ENCODE results near the gene C5orf58. TPM values are rescaled to one million over a fixed set of nuclear protein-coding genes. Genes with fewer than 3 reads are reported as not detected.
"Not testable (repeated sequence)": the region's sequence is repeated elsewhere in the genome, so short reads cannot be mapped to it uniquely, and the experiment has no call there.

C5orf58 gene
- total and polyA plus RNA-seq, 2 donors, result 0.70 TPM; not detected in 1

- no peaks in the 10 kb centered on the region for H3K36me3 ChIP-seq (ENCODE audit: insufficient read depth)
- WGBS, result 98% methylated on average over 18 of the region's 18 CpGs
- DNase-seq (ENCODE audit: extremely low spot score), result no peak
- H3K27ac ChIP-seq (ENCODE audit: low read depth), result no peak overlapping the region
- H3K4me1 ChIP-seq (ENCODE audit: insufficient read depth), result no peaks in the 10 kb centered on the region
- H3K4me3 ChIP-seq (ENCODE audit: low read depth, low read length), result no peak overlapping the region
Observed at GRCh38 chr5:170233358-170233892, 640 bp downstream of the C5orf58 start.

- no peak for DNase-seq (ENCODE audit: extremely low spot score)
- no peaks in the 10 kb centered on the region for H3K36me3 ChIP-seq (ENCODE audit: insufficient read depth)
- H3K4me1 ChIP-seq (ENCODE audit: insufficient read depth), result no peaks in the 10 kb centered on the region
- no peak overlapping the region for H3K27ac ChIP-seq (ENCODE audit: low read depth)
- no peak overlapping the region for H3K4me3 ChIP-seq (ENCODE audit: low read depth, low read length)
- 81% methylated on average over 3 of the region's 3 CpGs for WGBS
Observed at GRCh38 chr5:170235876-170236864, 3.4 kb downstream of the C5orf58 start.

GRCh38 chr5:170238456-170239196, 5.8 kb downstream of the C5orf58 start:
- H3K27ac ChIP-seq (ENCODE audit: low read depth), result no peak overlapping the region
- 21% methylated on average over 1 of the region's 1 CpG for WGBS
- H3K36me3 ChIP-seq (ENCODE audit: insufficient read depth), result no peaks in the 10 kb centered on the region
- no peak for DNase-seq (ENCODE audit: extremely low spot score)
- no peaks in the 10 kb centered on the region for H3K4me1 ChIP-seq (ENCODE audit: insufficient read depth)
- no peak overlapping the region for H3K4me3 ChIP-seq (ENCODE audit: low read depth, low read length)

- H3K4me1 ChIP-seq (ENCODE audit: insufficient read depth); H3K4me3 ChIP-seq (ENCODE audit: low read depth, low read length); H3K27ac ChIP-seq (ENCODE audit: low read depth); DNase-seq (ENCODE audit: extremely low spot score); H3K36me3 ChIP-seq (ENCODE audit: insufficient read depth): not testable (repeated sequence)
- 93% methylated on average over 18 of the region's 23 CpGs for WGBS
Observed at GRCh38 chr5:170245436-170245835, 12.7 kb downstream of the C5orf58 start.

GRCh38 chr5:170246126-170246870, 13.5 kb downstream of the C5orf58 start:
- no peak for DNase-seq (ENCODE audit: extremely low spot score)
- Histone ChIP-seq H3K27ac (ENCODE audit: low read depth) (no peak overlapping the region), H3K36me3 (ENCODE audit: insufficient read depth) (no peaks in the 10 kb centered on the region), H3K4me1 (ENCODE audit: insufficient read depth) (no peaks in the 10 kb centered on the region), H3K4me3 (ENCODE audit: low read depth, low read length) (no peak overlapping the region)
- 64% methylated on average over 4 of the region's 4 CpGs for WGBS

GRCh38 chr5:170247363-170247762, 14.6 kb downstream of the C5orf58 start:
- 51% methylated on average over 2 of the region's 2 CpGs for WGBS
- Histone ChIP-seq H3K4me3 (ENCODE audit: low read depth, low read length) (no peak overlapping the region), H3K36me3 (ENCODE audit: insufficient read depth) (no peaks in the 10 kb centered on the region), H3K4me1 (ENCODE audit: insufficient read depth) (no peaks in the 10 kb centered on the region), H3K27ac (ENCODE audit: low read depth) (no peak overlapping the region)
- DNase-seq (ENCODE audit: extremely low spot score), result no peak

GRCh38 chr5:170248172-170248930, 15.6 kb downstream of the C5orf58 start:
- peaks cover 2% of the 10 kb centered on the region for H3K4me1 ChIP-seq (ENCODE audit: insufficient read depth)
- no peak for DNase-seq (ENCODE audit: extremely low spot score)
- WGBS, result 80% methylated on average over 6 of the region's 6 CpGs

GRCh38 chr5:170248931-170249227, 16.1 kb downstream of the C5orf58 start:
- DNase-seq (ENCODE audit: extremely low spot score); H3K4me3 ChIP-seq (ENCODE audit: low read depth, low read length); H3K4me1 ChIP-seq (ENCODE audit: insufficient read depth); H3K27ac ChIP-seq (ENCODE audit: low read depth); H3K36me3 ChIP-seq (ENCODE audit: insufficient read depth): not testable (repeated sequence)
- 93% methylated on average over 4 of the region's 4 CpGs for WGBS

More at GRCh38 chr5:170248172-170248930, 15.6 kb downstream of the C5orf58 start:
- Histone ChIP-seq H3K4me3 (ENCODE audit: low read depth, low read length) (no peak overlapping the region), H3K36me3 (ENCODE audit: insufficient read depth) (no peaks in the 10 kb centered on the region), H3K27ac (ENCODE audit: low read depth) (no peak overlapping the region)

- no peak for DNase-seq (ENCODE audit: extremely low spot score)
- no peak overlapping the region for H3K4me3 ChIP-seq (ENCODE audit: low read depth, low read length)
- no peaks in the 10 kb centered on the region for H3K36me3 ChIP-seq (ENCODE audit: insufficient read depth)
- H3K4me1 ChIP-seq (ENCODE audit: insufficient read depth), result peaks cover 2% of the 10 kb centered on the region
- WGBS, result 88% methylated on average over 4 of the region's 4 CpGs
- no peak overlapping the region for H3K27ac ChIP-seq (ENCODE audit: low read depth)
Observed at GRCh38 chr5:170249355-170249754, 16.6 kb downstream of the C5orf58 start.

GRCh38 chr5:170250810-170251317, 18.1 kb downstream of the C5orf58 start:
- DNase-seq (ENCODE audit: extremely low spot score), result no peak
- no peak overlapping the region for H3K27ac ChIP-seq (ENCODE audit: low read depth)

GRCh38 chr5:170251462-170251861, 18.7 kb downstream of the C5orf58 start:
- 91% methylated on average over 2 of the region's 2 CpGs for whole genome bisulfite sequencing
- no peak for DNase-seq (ENCODE audit: extremely low spot score)
- Histone ChIP-seq H3K36me3 (ENCODE audit: insufficient read depth) (no peaks in the 10 kb centered on the region), H3K4me1 (ENCODE audit: insufficient read depth) (peaks cover 2% of the 10 kb centered on the region), H3K27ac (ENCODE audit: low read depth) (no peak overlapping the region), H3K4me3 (ENCODE audit: low read depth, low read length) (no peak overlapping the region)

More at GRCh38 chr5:170250810-170251317, 18.1 kb downstream of the C5orf58 start:
- H3K36me3 ChIP-seq (ENCODE audit: insufficient read depth), result no peaks in the 10 kb centered on the region
- H3K4me1 ChIP-seq (ENCODE audit: insufficient read depth), result peaks cover 2% of the 10 kb centered on the region
- WGBS, result 55% methylated on average over 3 of the region's 3 CpGs
- no peak overlapping the region for H3K4me3 ChIP-seq (ENCODE audit: low read depth, low read length)

GRCh38 chr5:170252109-170252508, 19.3 kb downstream of the C5orf58 start:
- no peak overlapping the region for H3K4me3 ChIP-seq (ENCODE audit: low read depth, low read length)
- H3K4me1 ChIP-seq (ENCODE audit: insufficient read depth), result peaks cover 2% of the 10 kb centered on the region
- no peak for DNase-seq (ENCODE audit: extremely low spot score)
- 76% methylated on average over 3 of the region's 3 CpGs for WGBS
- no peak overlapping the region for H3K27ac ChIP-seq (ENCODE audit: low read depth)
- no peaks in the 10 kb centered on the region for H3K36me3 ChIP-seq (ENCODE audit: insufficient read depth)

All from urinary bladder (tissue), 4 donors.